SH-SY5Y (cell line): ENCODE data around the gene DMD.

Experiments
- GATA2 ChIP-seq: IDR thresholded peaks from 2 replicates; pipeline ENCODE4 v1.6.1; 2011; ENCODE audit warnings: mild to moderate bottlenecking, low read depth, low read length
- GATA3 ChIP-seq: IDR thresholded peaks from 2 replicates; pipeline ENCODE4 v1.6.1; 2011; ENCODE audit warnings: low read depth, mild to moderate bottlenecking, low read length, moderate library complexity

DNA sequence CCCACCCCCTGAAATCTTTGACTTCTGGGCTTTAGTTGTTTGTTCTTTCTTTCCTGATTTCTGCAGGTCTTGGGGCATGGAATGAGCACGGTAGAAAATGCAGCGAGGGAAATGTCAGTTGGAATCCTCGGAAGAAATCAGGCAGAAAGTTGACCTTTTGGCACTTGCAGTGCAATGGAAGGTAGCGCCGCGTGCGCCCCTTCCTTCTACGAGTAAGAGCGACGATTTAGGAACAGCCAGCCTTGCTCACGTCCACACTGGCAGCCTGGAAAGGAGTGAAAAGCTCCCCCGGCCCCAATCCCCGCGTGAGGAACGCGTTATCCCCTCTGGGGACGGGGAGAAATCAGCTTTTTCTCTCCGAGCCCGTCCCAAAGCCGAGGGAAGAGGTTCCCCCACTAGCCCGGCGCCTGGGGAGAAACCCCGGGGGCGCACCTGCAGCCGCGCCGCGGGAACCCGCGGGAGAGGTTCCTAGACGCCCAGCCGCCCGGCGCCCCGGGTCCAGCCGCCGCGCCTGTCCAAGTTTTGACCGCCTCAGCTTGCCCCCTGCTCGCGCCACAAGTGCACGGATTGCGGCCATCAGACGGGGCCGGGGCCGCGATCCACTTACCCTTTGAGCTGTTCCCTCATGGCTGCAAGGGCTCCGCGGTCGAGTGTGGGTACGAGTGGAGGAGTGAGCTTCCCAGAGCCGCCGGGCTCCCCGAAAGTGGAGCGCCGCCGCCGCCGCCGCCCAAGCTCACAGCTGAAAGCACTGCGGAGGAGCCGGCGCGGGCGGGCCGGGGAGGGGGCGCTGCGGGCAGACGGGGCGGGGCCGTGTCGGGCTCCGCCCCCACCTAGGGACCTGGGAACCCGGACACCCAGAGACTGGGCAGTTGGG, 1944.9 kb downstream of the DMD start:
- TF ChIP-seq GATA3 = no peak
- no peak for TF ChIP-seq GATA2
